Testis (tissue), 5 donors: ENCODE data around the gene FCRL5. TPM values are rescaled to one million over a fixed set of nuclear protein-coding genes. Genes with fewer than 3 reads are reported as not detected.

ENCODE experiments used
- DNase-seq: peaks from one replicate; pipeline ENCODE4 v3.0.0-alpha.2; 2019
- H3K27ac ChIP-seq, 2 donors: fragments of 200-600 bp; sonication (generic); one replicate each; pipeline ENCODE4 v1.5.1; 2019
- H3K27me3 ChIP-seq: fragments of 200-600 bp; sonication (generic); one replicate; pipeline ENCODE4 v1.5.1; 2019
- H3K36me3 ChIP-seq: fragments of 200-600 bp; sonication (generic); one replicate; pipeline ENCODE4 v1.5.1; 2017; ENCODE audit warnings: low read depth; ENCODE audit errors: missing control alignments
- H3K4me1 ChIP-seq: fragments of 200-600 bp; sonication (generic); one replicate; pipeline ENCODE4 v1.5.1; 2019
- H3K4me3 ChIP-seq, 2 donors: fragments of 200-600 bp; sonication (generic); one replicate each; pipeline ENCODE4 v1.5.1; 2017 to 2019
- H3K9me3 ChIP-seq: fragments of 200-600 bp; sonication (generic); one replicate; pipeline ENCODE4 v1.5.1; 2017
- POLR2A ChIP-seq: fragments of 450-650 bp; IDR thresholded peaks from one replicate; pipeline ENCODE4 v1.6.1; 2017; ENCODE audit warnings: antibody characterized with exemption, mild to moderate bottlenecking, moderate library complexity
- WGBS, 2 donors: methylation state at CpG; one replicate each; pipeline ENCODE4 v1.1.5; 2018; 5-methylcytosine and 5-hydroxymethylcytosine counted together
- intact Hi-C: fragments of 100-400 bp; cut with DNase I; formaldehyde crosslinking; loops from one replicate; pipeline ENCODE4 v1.15.1; 2023; ENCODE audit warnings: low total_unique reads
- long read RNA-seq, 2 donors: transcript quantifications; one replicate each; lab custom pipeline, GENCODE V29; 2026
- polyA plus RNA-seq: library from polyadenylated mRNA; stranded (reverse); fragments of 350-450 nt; fragmentation: Illumina TruSeq; extraction: RNeasy Lipid Tissue Mini Kit (QIAGEN cat#74804); gene quantifications from one replicate; pipeline ENCODE4 v1.2.3, GENCODE V29; 2014; ENCODE audit warnings: low read depth, low replicate concordance; ENCODE audit not compliant: insufficient read depth
- total RNA-seq, 2 donors: library from RNA; depleted of rRNA; stranded (reverse); fragments of >200 nt; gene quantifications; one replicate each; pipeline ENCODE4 v1.2.3, GENCODE V29; 2016
- TF ChIP-seq, protein P1 (sequence below), 3 experiments: fragments of 450-650 bp in 2 of 3; fragments of 200-600 bp in 1 of 3; sonication (generic) in 1 of 3; IDR thresholded peaks; one replicate each; pipeline ENCODE4 v1.5.1; 2016 to 2019; ENCODE audit warnings: antibody characterized with exemption in 3 of 3, mild to moderate bottlenecking in 2 of 3, moderate library complexity in 1 of 3

The FCRL5 gene
- 1 to 10 TPM; 1.1 to 1.6 TPM for total RNA-seq
- 3.9 TPM for polyA plus RNA-seq
- long read RNA-seq, donor 1 = 0 reads
- long read RNA-seq, donor 2 = 0 reads

DNA sequence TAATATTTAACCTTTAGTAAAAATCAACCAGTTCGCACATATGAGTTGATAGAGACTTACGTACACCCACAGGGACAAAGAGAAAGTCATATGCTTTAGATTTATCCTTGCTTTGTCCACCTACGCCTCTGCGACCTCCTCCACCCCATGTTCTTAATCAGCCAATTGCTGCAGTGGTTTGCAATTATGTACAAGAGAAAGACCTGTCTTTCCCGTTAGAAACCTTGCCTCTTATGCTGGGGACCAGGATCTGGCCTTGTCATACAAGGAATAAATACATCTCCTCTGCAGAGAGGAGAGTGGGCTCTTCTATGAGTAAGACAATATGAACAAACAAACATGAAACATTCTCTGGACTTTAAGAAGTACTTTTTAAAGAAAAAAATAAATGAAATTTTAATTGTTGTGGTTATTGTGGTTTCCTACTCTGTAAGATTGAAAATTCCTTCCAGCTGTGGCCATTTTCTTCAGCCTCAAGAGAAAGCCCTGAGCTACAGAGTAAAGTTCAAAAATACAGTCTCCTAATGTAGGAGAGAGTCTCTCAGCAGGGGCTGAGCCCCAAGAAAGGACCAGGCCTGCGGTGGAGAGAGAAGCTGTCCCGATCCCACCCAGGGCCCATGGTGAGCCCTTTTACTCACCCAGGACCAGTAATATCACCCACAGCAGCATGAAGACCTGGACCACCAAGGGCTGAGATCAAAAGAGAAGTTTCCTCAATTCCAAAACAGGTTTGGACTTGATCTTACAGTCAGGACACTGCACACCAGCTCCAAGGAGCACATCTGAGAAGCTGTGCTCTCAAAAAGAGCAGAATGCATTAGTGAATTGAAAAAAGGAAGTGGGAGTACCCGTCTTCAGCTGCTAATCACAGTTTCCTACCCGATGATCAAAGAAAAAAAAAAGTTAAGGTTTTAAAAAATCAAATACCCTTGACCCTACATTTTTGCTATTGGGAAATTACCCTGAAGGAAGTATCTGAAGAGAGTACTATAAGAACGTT, at the start of gene FCRL5:
Gene FCRL5 (minus strand): TSS at position 822 of the 1,000 bp plus-strand sequence. CDS start 153 bp downstream, at position 669.
- intact Hi-C loops = no loop called here
- no peaks in the 10 kb centered on the region for H3K4me1 ChIP-seq
- WGBS, 2 donors = 70 to 74% methylated on average over 10 of the region's 10 CpGs
- H3K27me3 ChIP-seq = no peaks in the 10 kb centered on the region
- no peak for TF ChIP-seq POLR2A
- TF ChIP-seq, protein P1, sequence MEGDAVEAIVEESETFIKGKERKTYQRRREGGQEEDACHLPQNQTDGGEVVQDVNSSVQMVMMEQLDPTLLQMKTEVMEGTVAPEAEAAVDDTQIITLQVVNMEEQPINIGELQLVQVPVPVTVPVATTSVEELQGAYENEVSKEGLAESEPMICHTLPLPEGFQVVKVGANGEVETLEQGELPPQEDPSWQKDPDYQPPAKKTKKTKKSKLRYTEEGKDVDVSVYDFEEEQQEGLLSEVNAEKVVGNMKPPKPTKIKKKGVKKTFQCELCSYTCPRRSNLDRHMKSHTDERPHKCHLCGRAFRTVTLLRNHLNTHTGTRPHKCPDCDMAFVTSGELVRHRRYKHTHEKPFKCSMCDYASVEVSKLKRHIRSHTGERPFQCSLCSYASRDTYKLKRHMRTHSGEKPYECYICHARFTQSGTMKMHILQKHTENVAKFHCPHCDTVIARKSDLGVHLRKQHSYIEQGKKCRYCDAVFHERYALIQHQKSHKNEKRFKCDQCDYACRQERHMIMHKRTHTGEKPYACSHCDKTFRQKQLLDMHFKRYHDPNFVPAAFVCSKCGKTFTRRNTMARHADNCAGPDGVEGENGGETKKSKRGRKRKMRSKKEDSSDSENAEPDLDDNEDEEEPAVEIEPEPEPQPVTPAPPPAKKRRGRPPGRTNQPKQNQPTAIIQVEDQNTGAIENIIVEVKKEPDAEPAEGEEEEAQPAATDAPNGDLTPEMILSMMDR (IDR thresholded peaks at IDR 0.05) = no peak
- H3K9me3 ChIP-seq = no peaks in the 10 kb centered on the region
- no peak for DNase-seq
- H3K36me3 ChIP-seq = no peaks in the 10 kb centered on the region
- H3K4me3 ChIP-seq = no peak within 1 kb of the TSS
- H3K27ac ChIP-seq = no peak within 1 kb of the TSS

- no peak for DNase-seq
- Histone ChIP-seq H3K4me3 (no peak overlapping the region), H3K36me3 (no peaks in the 10 kb centered on the region), H3K4me1 (no peaks in the 10 kb centered on the region), H3K27me3 (no peaks in the 10 kb centered on the region), H3K9me3 (no peaks in the 10 kb centered on the region), H3K27ac (no peak overlapping the region)
- WGBS, 2 donors = 73 to 76% methylated on average over 1 of the region's 1 CpG
- intact Hi-C loops = no loop called here
- TF ChIP-seq, protein P1 (IDR thresholded peaks at IDR 0.05) = no peak
- no peak for TF ChIP-seq POLR2A
Measured at GRCh38 chr1:157600236-157600635, 47.9 kb upstream of the FCRL5 start.

- 85% methylated on average over 2 of the region's 2 CpGs for WGBS, 2 donors
- Histone ChIP-seq H3K4me1 (no peaks in the 10 kb centered on the region), H3K9me3 (no peaks in the 10 kb centered on the region), H3K27me3 (no peaks in the 10 kb centered on the region), H3K36me3 (no peaks in the 10 kb centered on the region), H3K4me3 (no peak within 1 kb of the TSS), H3K27ac (no peak within 1 kb of the TSS)
- intact Hi-C loops = no loop called here
- no peak for TF ChIP-seq POLR2A
- TF ChIP-seq, protein P1 (IDR thresholded peaks at IDR 0.05) = no peak
- DNase-seq = no peak
Measured at GRCh38 chr1:157597959-157598667, 45.8 kb upstream of the FCRL5 start, which contains the start of gene FCRL4. Gene FCRL4, minus strand, starts transcription at chr1:157598085. Its CDS starts 141 bp downstream, at chr1:157597944.

DNA sequence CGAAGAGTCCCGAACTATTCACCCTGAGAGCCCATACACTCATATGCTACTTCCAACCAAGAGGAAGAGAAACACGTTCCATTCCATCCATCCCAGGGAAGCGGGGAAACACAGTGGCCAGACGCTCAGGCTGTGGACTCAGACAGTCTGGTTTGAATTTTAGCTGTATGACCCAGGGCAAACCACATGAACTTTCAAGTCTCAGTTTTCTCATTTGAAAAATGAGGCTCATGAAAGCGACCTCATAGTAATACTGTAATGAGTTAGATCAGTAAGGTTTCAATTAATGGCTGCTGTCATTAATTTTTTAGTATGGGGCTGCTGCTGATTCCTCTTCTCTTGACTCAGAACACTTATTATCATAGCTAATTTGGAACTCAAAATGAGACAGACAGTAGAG, 44.1 kb upstream of the FCRL5 start:
- intact Hi-C loops = no loop called here
- Histone ChIP-seq H3K27ac (no peak overlapping the region), H3K27me3 (no peaks in the 10 kb centered on the region)

More for the DNA sequence above, 44.1 kb upstream of the FCRL5 start:
- TF ChIP-seq POLR2A = no peak
- TF ChIP-seq, protein P1 (IDR thresholded peaks at IDR 0.05) = no peak
- Histone ChIP-seq H3K4me1 (no peaks in the 10 kb centered on the region), H3K9me3 (no peaks in the 10 kb centered on the region), H3K36me3 (no peaks in the 10 kb centered on the region), H3K4me3 (no peak overlapping the region)
- 89 to 94% methylated on average over 6 of the region's 6 CpGs for WGBS, 2 donors
- no peak for DNase-seq
